GM18873 (cell line): Measurements from ENCODE around the gene NUP160.
"Not testable (repeated sequence)": the region's sequence is repeated elsewhere in the genome, so short reads cannot be mapped to it uniquely, and the experiment has no call there.

ENCODE experiments used
- ATAC-seq: cut with Tn5 transposase; IDR thresholded peaks from one replicate; pipeline ENCODE4 v1.9.1; 2021; ENCODE audit warnings: mild to moderate bottlenecking, moderate library complexity, moderate number of reproducible peaks; ENCODE audit not compliant: unreplicated experiment, low FRiP score

Gene NUP160

GRCh38 chr11:47737817-47738216 is 110.3 kb downstream of the NUP160 start:
- ATAC-seq = not testable (repeated sequence)

GRCh38 chr11:47732271-47732670 is 115.9 kb downstream of the NUP160 start:
- no peak for ATAC-seq

GRCh38 chr11:47731475-47731874 is 116.7 kb downstream of the NUP160 start:
- ATAC-seq = no peak
